Hair follicular keratinocyte (primary cell): ENCODE data around the gene LRGUK. TPM values are rescaled to one million over a fixed set of nuclear protein-coding genes. Genes with fewer than 3 reads are reported as not detected.

Experiments
- total RNA-seq: library from RNA; depleted of rRNA; stranded (reverse); fragments of >200 nt; gene quantifications from 2 replicates; pipeline ENCODE4 v1.2.3, GENCODE V29; 2015

The LRGUK gene, protein sequence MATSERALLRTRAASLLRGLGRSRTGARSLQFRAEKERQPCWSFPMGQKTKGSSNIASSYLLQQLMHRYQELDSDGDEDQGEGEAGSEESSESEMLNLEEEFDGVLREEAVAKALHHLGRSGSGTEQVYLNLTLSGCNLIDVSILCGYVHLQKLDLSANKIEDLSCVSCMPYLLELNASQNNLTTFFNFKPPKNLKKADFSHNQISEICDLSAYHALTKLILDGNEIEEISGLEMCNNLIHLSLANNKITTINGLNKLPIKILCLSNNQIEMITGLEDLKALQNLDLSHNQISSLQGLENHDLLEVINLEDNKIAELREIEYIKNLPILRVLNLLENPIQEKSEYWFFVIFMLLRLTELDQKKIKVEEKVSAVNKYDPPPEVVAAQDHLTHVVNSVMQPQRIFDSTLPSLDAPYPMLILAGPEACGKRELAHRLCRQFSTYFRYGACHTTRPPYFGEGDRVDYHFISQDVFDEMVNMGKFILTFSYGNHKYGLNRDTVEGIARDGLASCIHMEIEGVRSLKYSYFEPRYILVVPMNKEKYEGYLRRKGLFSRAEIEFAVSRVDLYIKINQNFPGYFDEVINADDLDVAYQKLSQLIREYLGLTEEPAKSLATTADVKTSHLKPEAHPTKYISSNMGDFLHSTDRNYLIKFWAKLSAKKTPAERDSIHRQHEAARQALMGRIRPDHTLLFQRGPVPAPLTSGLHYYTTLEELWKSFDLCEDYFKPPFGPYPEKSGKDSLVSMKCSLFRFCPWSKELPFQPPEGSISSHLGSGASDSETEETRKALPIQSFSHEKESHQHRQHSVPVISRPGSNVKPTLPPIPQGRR
- 0.04 TPM in 1 of 2 replicates, not detected in the other for total RNA-seq

DNA sequence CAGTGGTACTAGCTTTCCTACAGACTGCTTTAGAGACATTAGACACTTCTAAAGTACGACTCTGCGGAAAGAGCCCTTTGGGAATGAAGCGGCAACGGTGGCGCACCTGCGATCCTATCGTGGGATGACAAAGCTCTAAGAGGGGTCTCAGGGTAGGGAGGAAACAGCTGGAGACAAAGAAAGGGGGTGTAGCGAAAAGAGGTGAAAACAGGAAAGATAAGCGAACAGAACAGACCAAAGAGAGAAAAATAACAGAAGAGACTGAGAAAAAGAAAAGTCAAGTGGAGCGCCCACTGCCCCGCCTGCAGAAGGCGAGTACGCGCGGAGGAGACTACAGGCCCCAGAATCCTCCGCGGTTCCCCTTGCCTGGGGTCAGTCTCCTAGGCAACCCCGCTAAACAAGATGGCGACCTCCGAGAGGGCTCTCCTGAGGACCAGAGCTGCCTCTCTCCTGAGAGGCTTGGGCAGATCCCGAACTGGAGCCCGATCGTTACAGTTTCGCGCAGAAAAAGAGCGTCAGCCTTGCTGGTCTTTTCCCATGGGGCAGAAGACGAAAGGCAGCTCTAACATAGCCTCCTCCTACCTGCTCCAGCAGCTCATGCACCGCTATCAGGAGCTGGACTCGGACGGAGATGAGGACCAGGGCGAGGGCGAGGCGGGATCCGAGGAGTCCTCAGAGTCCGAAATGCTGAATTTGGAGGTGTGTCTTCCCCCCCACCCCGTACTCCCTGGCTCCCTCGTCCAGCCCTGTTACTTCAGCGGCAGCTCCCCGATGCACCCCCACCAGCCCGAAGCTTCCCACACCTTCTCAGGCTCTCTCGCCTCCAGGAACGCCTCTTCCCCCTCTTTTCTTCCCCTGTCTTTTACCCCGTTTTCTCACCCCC, at the start of gene LRGUK:
TSS of gene LRGUK (plus strand) at position 375 of the 883 bp plus-strand sequence. CDS start at position 403, 28 bp downstream.

Other genes with a start within 250 kb of the LRGUK start
- gene SLC35B4, start 189.6 kb downstream of the LRGUK start, total RNA-seq, result 7.0 and 9.4 TPM in 2 replicates